Measurements from ENCODE around the gene C11orf52.
A peak's percentile ranks its signal among the peaks of the same experiment; 100 is the strongest.
"Not testable (repeated sequence)": the region's sequence is repeated elsewhere in the genome, so short reads cannot be mapped to it uniquely, and the experiment has no call there.

The C11orf52 gene

DNA sequence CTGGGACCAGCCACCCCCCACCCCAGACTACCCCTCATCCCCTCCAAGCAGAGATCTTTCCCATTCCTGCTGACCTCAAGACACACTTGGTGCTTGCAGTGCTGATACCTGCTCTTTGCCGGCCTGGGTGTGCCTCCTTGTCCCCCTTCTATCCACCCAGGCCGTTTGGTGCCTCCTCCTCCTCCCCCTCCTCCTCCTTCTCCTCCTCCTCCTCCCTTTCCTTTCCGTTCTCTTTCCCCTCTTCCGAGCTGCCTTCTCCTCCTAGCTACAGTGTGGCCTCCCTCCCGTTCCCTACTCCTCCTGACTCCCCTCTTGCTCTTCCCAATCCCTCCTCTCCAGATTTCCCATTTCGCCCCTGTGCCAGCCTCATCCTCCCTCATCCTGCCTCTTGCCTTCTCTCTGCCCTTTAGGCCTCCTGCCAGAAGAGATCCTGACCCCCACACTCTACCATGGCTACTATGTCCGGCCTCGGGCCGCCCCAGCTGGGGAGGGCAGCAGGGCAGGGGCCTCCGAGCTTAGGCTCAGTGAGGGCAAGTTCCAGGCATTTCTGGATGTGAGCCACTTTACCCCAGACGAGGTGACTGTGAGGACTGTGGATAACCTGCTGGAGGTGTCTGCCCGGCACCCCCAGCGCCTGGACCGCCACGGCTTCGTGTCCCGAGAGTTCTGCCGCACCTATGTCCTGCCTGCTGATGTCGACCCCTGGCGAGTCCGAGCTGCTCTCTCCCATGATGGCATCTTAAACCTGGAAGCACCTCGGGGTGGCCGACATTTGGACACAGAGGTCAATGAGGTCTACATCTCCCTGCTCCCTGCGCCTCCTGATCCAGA is 5.5 kb upstream of the C11orf52 start:
- no peak for DNase-seq (ENCODE audit: low read depth)

- DNase-seq (ENCODE audit: low read depth), result no peak
Observed at GRCh38 chr11:111913997-111914396, 4.7 kb upstream of the C11orf52 start.

DNA sequence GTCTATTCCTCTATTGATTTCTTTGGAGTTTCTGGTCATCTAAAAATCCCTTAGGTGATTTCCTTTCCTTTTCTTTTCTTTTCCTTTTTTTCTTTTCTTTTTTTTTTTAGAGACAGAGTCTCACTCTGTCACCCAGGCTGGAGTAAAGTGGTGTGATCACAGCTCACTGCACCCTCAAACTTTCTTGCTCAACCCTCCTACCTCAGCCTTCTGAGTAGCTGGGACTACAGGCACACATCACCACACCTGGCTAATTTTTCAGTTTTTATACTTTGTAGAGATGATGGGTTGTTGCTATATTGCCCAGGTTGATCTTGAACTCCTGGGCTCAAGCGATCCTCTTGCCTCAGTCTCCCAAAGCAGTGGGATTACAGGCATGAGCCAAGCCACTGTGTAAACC is 1.9 kb upstream of the C11orf52 start:
- DNase-seq (ENCODE audit: low read depth), result no peak

DNA sequence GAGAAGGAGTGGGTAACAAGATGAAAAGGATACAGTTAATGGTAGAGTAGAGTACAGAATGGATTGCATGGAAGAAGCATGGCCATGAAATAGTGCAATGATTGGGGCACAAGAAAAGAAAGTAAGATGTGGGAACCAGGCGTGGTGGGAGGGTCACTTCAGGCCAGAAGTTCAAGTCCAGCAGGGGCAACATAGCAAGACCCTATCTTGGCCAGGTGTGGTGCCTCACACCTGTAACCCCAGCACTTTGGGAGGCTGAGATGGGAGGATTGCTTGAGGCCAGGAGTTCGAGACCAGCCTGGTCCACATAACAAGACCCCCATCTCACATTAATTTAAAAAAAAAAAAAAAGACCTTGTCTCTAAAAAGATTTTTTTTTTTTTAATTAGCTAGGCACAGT is 1.4 kb upstream of the C11orf52 start:
- DNase-seq (ENCODE audit: low read depth), result no peak

- no peak for DNase-seq (ENCODE audit: low read depth)
Observed at GRCh38 chr11:111917788-111918187, 925 bp upstream of the C11orf52 start.

GRCh38 chr11:111920908-111921307 is 2.2 kb downstream of the C11orf52 start:
- no peak for DNase-seq (ENCODE audit: low read depth)

DNA sequence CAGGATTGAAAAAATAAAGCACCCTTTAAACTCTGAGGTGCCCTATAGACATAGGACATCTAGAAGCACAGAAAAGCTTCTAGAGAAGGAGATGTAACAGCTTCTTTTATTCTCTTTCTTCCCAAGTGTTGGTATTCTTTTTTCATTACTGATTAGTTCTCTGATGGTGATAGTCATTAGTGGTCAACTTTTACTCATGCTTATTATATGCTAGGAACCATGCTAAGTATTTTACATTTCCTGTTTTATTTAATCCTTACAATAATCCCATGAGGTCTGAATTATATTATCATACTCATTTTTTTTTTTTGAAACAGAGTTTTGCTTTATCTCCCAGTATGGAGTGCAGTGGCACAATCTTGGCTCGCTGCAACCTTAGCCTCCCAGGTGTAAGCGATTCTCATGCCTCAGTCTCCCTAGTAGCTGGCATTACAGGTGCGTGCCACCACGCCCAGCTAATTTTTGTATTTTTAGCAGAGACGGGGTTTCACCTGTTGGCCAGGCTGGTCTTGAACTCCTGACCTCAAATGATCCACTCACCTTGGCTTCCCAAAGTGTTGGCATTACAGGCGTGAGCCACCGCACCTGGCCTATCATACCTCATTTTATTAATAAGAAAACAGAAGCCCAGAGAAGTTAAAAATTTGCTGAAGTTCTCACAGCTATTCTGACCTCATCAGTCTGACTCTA is 3.0 kb downstream of the C11orf52 start:
- DNase-seq (ENCODE audit: low read depth), result no peak

- DNase-seq (ENCODE audit: low read depth), result no peak
Observed at GRCh38 chr11:111922803-111923202, 4.1 kb downstream of the C11orf52 start.

- no peak for DNase-seq (ENCODE audit: low read depth)
Observed at GRCh38 chr11:111923351-111923788, 4.7 kb downstream of the C11orf52 start.

- no peak for DNase-seq (ENCODE audit: low read depth)
Observed at GRCh38 chr11:111923951-111924350, 5.2 kb downstream of the C11orf52 start.

GRCh38 chr11:111925953-111926352 is 7.2 kb downstream of the C11orf52 start:
- no peak for DNase-seq (ENCODE audit: low read depth)

DNA sequence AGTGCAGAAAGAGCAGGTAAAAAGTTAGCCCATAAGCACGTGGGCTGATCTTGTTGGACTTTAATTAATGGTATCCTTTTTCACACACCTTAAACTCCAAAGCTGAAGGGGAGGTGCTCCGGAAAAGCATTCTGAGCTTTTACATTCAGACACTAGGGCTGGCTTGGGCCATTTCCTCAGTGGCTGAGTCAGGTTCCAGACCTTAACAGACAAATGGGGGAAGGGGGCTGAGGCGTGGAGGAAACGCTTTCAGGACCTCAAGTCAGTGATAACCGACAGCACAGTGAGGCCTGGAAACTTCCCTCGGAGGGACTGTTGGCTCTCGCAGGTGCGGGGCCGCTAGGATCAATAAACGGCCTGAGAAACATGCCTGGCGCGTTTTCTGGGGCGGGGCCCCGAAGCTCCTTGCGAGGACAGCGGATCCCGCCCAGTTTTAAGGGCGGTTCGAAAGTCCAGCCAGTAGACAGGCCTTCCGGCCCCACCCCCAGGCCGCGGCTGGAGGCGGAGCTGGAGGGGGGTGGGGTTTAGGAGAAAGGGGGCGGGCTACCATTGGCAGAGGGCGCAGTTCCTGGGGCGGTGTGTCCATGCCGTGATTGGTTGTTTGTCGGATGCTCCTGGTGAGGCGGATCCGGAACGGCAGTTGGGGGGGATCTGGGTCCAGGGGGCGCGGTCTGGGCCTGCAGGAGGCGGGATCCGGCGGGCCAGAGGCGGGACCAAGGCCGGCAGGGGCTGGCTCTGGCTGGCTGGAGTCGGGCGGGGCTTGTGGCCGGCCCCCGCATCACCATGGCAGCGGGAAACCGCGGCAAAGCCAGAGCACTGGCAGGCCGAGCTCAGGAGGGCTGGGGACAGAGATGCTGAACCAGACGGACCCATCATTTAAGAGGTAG is 8.0 kb downstream of the C11orf52 start:
- DNase-seq (ENCODE audit: low read depth), result peak; percentile 92

- DNase-seq (ENCODE audit: low read depth), result no peak
Observed at GRCh38 chr11:111930472-111930871, 11.8 kb downstream of the C11orf52 start.

DNA sequence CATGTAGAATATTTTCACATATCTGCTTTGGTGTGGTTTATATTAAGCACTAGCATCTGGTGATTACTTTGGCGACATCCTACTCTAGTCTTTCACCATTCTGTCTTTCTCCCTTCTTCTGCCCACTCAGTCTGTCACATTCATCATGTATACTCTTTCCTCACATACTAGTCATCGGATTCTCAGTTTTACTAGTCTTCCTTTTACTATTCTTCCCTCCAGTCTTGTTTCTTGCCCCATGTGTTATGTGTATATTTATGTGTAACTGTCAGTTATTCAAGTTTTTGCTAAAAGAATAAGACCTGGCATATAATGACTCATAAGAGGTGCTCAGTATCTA is 13.9 kb downstream of the C11orf52 start:
- no peak for DNase-seq (ENCODE audit: low read depth)

DNA sequence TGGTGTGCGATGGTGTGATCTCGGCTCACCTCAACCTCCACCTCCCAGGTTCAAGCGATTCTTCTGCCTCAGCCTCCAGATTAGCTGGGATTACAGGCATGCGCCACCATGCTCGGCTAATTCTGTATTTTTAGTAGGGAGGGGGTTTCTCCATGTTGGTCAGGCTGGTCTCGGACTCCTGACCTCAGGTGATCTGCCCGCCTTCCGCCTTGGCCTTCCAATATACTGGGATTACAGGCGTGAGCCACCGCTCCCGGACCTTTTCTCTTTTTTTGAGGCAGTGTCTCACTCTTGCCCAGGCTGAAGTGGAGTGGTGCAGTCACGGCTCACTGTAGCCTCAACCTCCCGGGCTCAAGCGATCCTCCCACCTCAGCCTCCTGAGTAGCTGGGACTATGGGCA is 14.5 kb downstream of the C11orf52 start:
- DNase-seq (ENCODE audit: low read depth), result not testable (repeated sequence)

DNA sequence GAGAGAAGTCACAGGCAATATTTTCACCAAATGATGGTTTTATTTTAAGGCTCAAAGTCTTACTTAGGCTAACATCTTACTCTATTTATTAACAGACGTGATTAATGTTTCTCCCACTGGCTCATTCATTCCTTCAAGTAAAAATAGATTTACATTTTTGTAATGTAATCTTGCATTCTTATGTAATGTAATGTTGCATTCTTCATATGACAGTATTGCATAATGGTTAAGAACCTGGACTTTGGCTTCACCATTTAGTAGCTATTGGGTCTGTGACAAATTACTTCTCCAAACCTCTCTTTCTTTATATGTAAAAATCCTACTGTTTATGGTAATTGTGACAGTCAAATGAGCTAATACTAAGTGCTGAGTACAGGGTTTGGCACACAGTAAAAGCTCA is 15.2 kb downstream of the C11orf52 start:
- DNase-seq (ENCODE audit: low read depth), result no peak

- DNase-seq (ENCODE audit: low read depth), result no peak
Observed at GRCh38 chr11:111934306-111934705, 15.6 kb downstream of the C11orf52 start.

DNA sequence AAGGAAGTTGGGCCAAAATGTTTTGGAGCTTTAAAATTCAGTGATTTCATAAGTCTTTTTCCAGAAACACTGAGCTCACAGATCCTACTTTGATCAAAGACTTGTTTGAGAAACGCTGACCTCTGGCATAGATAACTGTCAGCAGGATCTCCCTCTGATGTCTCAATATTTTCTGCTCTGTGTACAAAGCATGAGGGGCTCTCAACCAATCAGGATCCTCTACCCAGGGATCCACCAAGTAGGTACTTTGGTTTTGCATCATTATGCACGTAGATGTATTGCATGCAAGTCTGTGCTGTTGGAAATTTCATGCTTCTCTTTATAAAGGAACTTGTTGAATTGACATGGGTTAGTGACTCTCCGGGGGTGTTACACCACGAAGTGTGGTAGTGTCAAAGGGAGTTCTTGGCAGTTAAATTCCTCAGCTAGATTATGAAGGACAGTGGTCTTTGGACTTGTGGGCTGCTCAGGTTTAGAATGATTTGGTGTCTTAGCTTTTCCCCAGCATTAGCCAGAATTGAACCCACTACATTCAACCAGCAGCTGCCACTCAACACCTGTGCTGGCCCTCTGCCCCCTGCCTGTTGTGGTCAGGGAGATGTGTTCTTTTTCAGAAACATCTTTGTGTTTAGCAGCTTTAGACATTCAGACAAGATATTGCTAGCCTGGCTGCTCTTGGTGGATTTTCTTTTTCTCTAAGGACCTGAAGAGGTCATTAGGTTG is 16.8 kb downstream of the C11orf52 start:
- DNase-seq (ENCODE audit: low read depth), result no peak

DNA sequence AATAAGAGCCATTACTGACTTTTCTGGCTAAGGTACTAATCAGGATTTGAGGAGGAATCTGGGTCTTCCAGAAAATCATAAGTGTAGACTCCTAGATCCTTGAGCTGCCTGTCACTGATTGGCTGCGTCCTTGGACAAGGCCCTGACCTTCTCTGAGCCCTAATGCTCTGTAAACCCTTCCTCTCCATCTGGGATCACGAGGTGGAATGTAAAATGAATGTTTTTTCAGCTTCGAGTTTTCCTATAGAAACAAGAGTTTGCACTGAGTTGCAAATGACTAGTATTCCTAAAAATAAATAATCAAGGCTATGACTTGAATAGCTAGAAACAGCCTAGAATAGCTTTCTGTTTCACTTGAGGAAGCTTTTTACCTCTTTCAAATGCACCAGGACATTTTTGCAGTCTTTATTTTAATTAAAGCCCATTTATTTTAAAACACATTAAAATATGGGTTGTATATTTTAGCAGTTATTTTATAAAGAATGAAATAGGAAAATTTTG is 17.4 kb downstream of the C11orf52 start:
- DNase-seq (ENCODE audit: low read depth), result no peak

DNA sequence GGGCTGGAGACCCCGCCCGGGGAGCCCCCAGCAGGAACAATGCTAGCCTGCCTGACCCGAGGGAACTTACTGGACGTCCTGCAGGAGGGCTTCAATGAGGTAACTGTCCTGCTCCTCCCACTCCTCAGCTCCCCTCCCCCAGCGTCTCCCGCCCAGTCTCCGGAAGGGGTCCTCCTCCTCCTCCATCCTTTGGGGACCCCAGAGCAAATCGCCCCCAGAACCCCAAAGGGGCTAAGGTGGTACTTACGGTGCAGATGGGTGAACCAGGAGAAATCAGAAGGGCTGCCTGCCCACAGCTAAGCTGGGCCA is 18.7 kb downstream of the C11orf52 start:
- DNase-seq (ENCODE audit: low read depth), result no peak

DNA sequence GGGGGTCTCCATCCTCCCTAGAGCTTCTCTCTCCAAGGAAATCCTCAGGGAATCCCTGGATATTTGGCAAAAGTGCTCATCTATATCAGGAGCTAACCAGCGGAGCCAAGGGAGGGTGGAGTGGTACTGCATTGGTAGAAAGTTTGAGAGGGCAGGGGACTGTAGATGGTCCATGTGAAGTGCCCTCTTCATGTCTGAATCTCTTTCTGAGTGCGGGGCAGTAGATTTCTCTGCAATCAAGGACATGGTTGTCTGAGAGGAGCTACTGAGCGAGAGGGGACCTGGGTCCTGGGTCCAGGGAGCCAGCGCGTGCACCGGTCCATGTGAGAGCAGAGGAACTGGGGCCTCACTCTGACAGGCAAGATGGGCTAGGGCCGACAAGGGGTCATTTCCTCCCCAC is 19.1 kb downstream of the C11orf52 start:
- DNase-seq (ENCODE audit: low read depth), result no peak

DNA sequence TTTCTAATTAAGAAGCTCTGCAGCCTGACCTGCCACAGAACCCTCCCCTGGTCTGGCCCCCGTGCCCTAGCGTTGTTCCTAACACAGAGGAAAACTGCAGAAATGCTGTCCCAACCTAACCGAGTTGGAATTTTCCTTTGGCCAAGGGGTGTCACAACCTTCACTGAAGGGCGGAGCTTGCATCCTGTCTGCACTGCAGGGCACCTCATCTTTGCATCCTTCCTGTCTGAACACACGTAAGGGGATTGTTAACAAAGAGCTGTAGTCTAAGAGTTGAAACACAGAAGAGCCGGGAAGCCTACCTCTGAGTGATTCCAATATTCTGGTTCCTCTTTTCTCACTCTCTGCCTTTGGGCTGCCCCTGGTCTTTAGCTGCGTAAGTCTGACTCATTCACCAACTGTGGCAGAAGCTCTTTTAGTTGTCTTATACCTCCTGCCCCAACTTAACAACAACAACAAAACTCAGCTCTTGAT is 20.0 kb downstream of the C11orf52 start:
- DNase-seq (ENCODE audit: low read depth), result no peak

Data from activated gamma-delta T cell treated with anti-CD3 and anti-CD28 coated beads, Interleukin-2, amount 50 U/mL, for 16 hours (primary cell).